ENCODE data around the gene B3GAT2. TPM values are rescaled to one million over a fixed set of nuclear protein-coding genes. Genes with fewer than 3 reads are reported as not detected.

B3GAT2 gene
- total RNA-seq, 2 donors from 2014 or later: not detected

DNA sequence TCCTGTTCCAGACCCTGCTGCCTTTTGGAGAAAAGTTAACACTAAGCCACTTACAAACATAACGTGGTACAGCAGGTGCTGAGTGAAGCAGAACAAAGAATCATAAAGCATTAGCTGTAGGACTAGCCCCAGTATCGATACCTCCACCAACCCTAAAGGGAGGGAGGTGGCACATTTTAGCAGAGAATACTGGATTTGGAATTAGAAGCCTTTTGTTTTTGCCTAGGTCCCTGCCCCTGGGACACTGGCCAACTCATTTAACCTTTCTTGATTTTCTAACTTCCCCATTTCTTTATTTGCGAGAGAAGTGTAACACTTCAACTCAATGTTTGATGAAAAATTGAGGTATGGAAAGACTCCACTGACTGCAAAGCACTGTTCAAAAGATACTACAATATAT lies 93.5 kb downstream of the B3GAT2 start:
- no peak overlapping the region for H3K4me3 ChIP-seq
- WGBS, 2 donors: 45 to 72% methylated on average over 3 of the region's 3 CpGs
- no peak for ATAC-seq

DNA sequence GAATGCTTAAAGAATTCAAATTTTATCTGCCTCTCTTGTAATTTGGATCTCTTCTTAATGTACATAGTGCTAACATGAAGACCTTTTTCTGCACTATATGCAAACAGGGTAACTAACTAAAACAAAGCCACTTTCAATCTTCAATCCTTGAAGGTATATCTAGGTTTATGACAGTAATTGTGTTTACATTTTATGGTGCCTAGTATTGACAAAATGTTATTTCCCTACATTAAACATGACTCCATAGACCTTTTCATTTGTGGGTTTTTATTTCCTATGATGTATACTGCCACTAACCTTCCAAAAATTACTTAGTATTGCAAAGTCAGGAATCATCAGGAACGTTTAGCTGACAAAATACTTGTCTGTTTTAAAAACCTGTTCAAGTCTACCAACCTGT lies 95.9 kb downstream of the B3GAT2 start:
- 86 to 95% methylated on average over 1 of the region's 1 CpG for WGBS, 2 donors
- no peaks in the 10 kb centered on the region for H3K27me3 ChIP-seq
- intact Hi-C loops (cut with DNase I): no loop called here
- no peak for DNase-seq
- H3K27ac ChIP-seq: no peak overlapping the region
- peaks cover 0 to 12% of the 10 kb centered on the region in 2 donors for H3K36me3 ChIP-seq (replicated peaks in 1 of 2; ENCODE audit: insufficient read depth in 1 of 2, low read depth in 2 of 2)
- ATAC-seq: no peak
- no peaks in the 10 kb centered on the region for H3K9me3 ChIP-seq
- no peak for TF ChIP-seq POLR2A (IDR thresholded peaks at IDR 0.05)
- TF ChIP-seq, protein P1, sequence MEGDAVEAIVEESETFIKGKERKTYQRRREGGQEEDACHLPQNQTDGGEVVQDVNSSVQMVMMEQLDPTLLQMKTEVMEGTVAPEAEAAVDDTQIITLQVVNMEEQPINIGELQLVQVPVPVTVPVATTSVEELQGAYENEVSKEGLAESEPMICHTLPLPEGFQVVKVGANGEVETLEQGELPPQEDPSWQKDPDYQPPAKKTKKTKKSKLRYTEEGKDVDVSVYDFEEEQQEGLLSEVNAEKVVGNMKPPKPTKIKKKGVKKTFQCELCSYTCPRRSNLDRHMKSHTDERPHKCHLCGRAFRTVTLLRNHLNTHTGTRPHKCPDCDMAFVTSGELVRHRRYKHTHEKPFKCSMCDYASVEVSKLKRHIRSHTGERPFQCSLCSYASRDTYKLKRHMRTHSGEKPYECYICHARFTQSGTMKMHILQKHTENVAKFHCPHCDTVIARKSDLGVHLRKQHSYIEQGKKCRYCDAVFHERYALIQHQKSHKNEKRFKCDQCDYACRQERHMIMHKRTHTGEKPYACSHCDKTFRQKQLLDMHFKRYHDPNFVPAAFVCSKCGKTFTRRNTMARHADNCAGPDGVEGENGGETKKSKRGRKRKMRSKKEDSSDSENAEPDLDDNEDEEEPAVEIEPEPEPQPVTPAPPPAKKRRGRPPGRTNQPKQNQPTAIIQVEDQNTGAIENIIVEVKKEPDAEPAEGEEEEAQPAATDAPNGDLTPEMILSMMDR (IDR thresholded peaks at IDR 0.05): no peak
- H3K4me1 ChIP-seq: no peaks in the 10 kb centered on the region
- H3K4me3 ChIP-seq: no peak overlapping the region

More for the DNA sequence above, 93.5 kb downstream of the B3GAT2 start:
- Histone ChIP-seq H3K9me3 (no peaks in the 10 kb centered on the region), H3K4me1 (no peaks in the 10 kb centered on the region), H3K27ac (no peak overlapping the region), H3K36me3 (replicated peaks in 1 of 2; ENCODE audit: insufficient read depth in 1 of 2, low read depth in 2 of 2) (peaks cover 0 to 12% of the 10 kb centered on the region in 2 donors), H3K27me3 (no peaks in the 10 kb centered on the region)
- no peak for TF ChIP-seq POLR2A (IDR thresholded peaks at IDR 0.05)
- TF ChIP-seq, protein P1 (IDR thresholded peaks at IDR 0.05): no peak
- intact Hi-C loops (cut with DNase I): no loop called here
- no peak for DNase-seq

DNA sequence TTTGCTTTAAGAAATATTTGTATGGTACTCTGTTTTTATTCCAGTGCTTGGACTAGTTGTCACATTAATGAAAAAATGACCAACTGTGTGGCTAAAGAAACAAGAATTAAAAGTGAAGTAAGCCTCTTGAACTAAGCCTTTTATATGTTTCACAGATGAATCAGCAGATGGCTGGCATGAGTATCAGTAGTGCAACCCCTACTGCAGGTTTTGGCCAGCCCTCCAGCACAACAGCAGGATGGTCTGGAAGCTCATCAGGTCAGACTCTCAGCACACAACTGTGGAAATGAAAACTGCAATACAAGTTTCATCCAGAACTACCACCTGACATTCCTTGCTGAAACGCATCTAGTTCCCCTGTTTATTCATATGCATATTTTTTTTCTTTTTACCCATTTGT lies 96.8 kb downstream of the B3GAT2 start:
- 88 to 89% methylated on average over 1 of the region's 1 CpG for WGBS, 2 donors
- Histone ChIP-seq H3K27me3 (no peaks in the 10 kb centered on the region), H3K36me3 (replicated peaks in 1 of 2; ENCODE audit: insufficient read depth in 1 of 2, low read depth in 2 of 2) (peaks cover 0 to 12% of the 10 kb centered on the region in 2 donors), H3K9me3 (no peaks in the 10 kb centered on the region), H3K4me3 (no peak overlapping the region), H3K4me1 (no peaks in the 10 kb centered on the region), H3K27ac (no peak overlapping the region)
- TF ChIP-seq, protein P1 (IDR thresholded peaks at IDR 0.05): no peak
- no peak for TF ChIP-seq POLR2A (IDR thresholded peaks at IDR 0.05)
- DNase-seq: no peak
- ATAC-seq: no peak
- intact Hi-C loops (cut with DNase I): no loop called here

DNA sequence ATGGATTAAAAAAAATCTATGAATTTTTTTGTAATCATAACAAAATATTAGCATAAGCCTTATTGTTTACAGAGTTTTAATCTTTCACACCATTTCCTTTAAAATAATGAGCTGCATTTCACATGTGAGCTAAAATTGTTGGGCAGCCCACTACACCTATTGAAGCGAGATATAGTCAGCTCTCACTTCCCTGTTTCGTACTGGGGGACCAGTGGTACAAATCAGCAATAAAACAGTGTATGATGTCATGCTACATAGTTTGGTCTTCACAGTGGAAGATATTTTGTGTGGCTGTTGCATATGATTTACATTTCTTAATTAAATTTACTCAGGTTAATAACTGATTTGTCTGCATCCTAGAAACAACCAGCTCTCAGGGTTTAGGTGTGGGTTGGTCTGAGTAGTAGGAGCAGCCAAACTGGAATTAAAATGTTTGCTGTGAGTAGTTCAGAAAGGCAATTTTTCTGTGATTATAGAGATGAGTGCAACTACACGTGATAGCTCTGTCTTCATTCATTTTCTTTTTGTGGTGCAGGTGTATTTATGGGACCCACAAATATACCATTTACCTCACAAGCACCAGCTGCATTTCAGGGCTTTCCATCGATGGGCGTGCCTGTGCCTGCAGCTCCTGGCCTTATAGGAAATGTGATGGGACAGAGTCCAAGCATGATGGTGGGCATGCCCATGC lies 99.3 kb downstream of the B3GAT2 start:
- DNase-seq (no peak), ATAC-seq (no peak)
- H3K27ac ChIP-seq: no peak overlapping the region
- H3K36me3 ChIP-seq (replicated peaks in 1 of 2; ENCODE audit: insufficient read depth in 1 of 2, low read depth in 2 of 2): peaks cover 0 to 12% of the 10 kb centered on the region in 2 donors
- TF ChIP-seq POLR2A (IDR thresholded peaks at IDR 0.05): no peak
- TF ChIP-seq, protein P1 (IDR thresholded peaks at IDR 0.05): no peak
- intact Hi-C loops (cut with DNase I): no loop called here
- no peak overlapping the region for H3K4me3 ChIP-seq
- H3K9me3 ChIP-seq: no peaks in the 10 kb centered on the region
- no peaks in the 10 kb centered on the region for H3K27me3 ChIP-seq
- WGBS, 2 donors: 91% methylated on average over 5 of the region's 5 CpGs
- no peaks in the 10 kb centered on the region for H3K4me1 ChIP-seq

DNA sequence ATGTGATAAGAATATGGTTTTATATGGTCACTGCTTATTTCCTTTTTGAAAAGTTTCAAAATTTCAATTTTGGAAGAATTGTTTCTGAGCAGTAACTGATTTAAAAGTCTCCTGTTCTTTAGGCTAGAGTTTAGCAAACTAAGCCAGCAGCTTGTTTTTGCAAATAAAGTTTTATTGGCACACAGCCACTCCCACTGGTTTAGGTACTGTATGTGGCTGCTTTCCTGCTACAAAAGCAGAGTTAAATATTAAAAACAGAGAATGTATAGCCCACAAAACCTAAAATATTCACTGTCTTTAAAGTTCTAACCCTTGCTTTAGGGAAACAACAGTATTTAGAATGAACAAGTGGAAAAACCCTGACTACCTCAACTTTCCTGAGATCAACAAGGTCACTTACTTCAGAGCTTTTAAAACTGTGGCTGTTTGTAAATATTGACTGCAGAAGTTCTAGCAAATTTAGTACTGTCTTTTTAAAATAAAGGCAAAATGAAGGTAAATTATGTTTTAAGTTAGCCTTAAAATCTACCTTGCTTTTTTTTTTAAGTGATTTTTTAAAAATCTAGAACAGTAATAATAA lies 104.1 kb downstream of the B3GAT2 start:
- no peak overlapping the region for H3K27ac ChIP-seq
- H3K27me3 ChIP-seq: no peaks in the 10 kb centered on the region
- intact Hi-C loops (cut with DNase I): no loop called here
- ATAC-seq (no peak), DNase-seq (no peak)
- TF ChIP-seq, protein P1 (IDR thresholded peaks at IDR 0.05): no peak
- no peak for TF ChIP-seq POLR2A (IDR thresholded peaks at IDR 0.05)
- no peaks in the 10 kb centered on the region for H3K36me3 ChIP-seq (replicated peaks in 1 of 2; ENCODE audit: insufficient read depth in 1 of 2, low read depth in 2 of 2)
- H3K4me3 ChIP-seq: no peak overlapping the region
- H3K9me3 ChIP-seq: no peaks in the 10 kb centered on the region
- H3K4me1 ChIP-seq: peaks cover 4% of the 10 kb centered on the region
